Coronary artery (tissue), 2 donors: ENCODE results near the gene NDUFAF8.
"Not testable (repeated sequence)": the region's sequence is repeated elsewhere in the genome, so short reads cannot be mapped to it uniquely, and the experiment has no call there.

Source experiments
- DNase-seq: peaks from one replicate; pipeline ENCODE4 v3.0.0-alpha.2; 2017; ENCODE audit warnings: low spot score
- H3K27ac ChIP-seq, 2 donors: fragments of 200-600 bp; sonication (generic); one replicate each; pipeline ENCODE4 v1.5.1; 2016 to 2019
- H3K4me3 ChIP-seq: fragments of 200-600 bp; sonication (generic); 2 replicates; pipeline ENCODE4 v1.5.1; 2016; ENCODE audit warnings: mild to moderate bottlenecking, moderate library complexity
- TF ChIP-seq, protein P1 (sequence below): fragments of 200-600 bp; sonication (generic); IDR thresholded peaks from one replicate; pipeline ENCODE4 v1.5.1; 2019; ENCODE audit warnings: antibody characterized with exemption

Gene NDUFAF8

DNA sequence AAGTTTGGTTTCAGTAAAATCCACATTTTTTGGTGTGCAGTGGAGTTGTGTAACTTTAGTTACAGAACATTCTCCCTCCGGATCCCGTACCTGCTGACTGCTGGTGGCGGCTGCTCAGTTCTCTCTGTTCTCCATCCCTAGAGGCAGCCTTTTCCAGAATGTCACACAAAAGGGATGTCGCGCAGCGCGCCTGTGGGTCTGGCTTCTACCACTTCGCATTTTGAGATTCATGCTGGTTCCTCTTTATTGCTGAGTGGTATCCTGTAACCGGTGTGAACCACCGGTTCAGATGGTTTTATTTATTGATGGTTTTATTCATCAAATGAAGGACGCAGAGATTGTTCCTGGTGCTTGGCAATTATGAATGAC is 15.4 kb upstream of the NDUFAF8 start:
- TF ChIP-seq, protein P1, sequence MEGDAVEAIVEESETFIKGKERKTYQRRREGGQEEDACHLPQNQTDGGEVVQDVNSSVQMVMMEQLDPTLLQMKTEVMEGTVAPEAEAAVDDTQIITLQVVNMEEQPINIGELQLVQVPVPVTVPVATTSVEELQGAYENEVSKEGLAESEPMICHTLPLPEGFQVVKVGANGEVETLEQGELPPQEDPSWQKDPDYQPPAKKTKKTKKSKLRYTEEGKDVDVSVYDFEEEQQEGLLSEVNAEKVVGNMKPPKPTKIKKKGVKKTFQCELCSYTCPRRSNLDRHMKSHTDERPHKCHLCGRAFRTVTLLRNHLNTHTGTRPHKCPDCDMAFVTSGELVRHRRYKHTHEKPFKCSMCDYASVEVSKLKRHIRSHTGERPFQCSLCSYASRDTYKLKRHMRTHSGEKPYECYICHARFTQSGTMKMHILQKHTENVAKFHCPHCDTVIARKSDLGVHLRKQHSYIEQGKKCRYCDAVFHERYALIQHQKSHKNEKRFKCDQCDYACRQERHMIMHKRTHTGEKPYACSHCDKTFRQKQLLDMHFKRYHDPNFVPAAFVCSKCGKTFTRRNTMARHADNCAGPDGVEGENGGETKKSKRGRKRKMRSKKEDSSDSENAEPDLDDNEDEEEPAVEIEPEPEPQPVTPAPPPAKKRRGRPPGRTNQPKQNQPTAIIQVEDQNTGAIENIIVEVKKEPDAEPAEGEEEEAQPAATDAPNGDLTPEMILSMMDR = no peak
- Histone ChIP-seq H3K27ac (peak overlapping the region; percentile 38 to 69), H3K4me3 (peak overlapping the region; percentile 93)
- DNase-seq = no peak

DNA sequence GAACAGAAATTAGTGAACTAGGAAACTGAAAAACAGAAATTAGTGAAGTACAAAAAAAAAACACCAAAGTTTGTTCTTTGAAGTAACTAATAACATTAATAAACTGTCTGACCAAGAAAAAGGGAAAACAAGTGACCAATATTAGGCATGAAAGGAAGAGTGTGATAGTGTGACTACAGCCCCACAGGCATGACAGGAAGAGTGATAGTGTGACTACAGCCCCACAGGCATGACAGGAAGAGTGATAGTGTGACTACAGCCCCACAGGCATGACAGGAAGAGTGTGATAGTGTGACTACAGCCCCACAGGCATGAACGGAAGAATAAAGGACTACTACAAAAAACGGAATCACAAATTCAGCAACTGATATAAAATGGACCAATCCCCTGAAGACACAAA is 11.5 kb upstream of the NDUFAF8 start:
- not testable (repeated sequence) for DNase-seq, H3K4me3 ChIP-seq, H3K27ac ChIP-seq

DNA sequence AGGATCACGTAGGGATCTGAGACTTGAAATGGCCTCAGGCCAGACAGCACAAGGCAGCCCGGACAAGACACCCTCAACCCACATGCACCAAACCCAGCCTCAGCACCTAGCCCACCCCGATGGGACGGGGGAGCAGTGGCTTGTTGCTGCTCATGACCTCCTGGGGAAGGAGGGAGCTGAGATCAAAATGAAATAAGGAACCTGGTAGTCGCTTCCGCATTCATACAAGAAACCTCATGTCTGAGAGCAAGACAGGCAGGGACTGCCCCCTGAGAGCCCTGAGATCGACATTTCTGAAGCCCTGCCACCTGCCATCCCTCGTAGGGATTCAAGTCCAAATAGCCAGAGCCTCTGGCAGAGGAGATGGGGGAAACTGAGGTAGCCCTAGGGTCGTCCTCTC is 10.7 kb upstream of the NDUFAF8 start:
- DNase-seq = no peak
- no peak overlapping the region for H3K27ac ChIP-seq
- TF ChIP-seq, protein P1 = no peak
- H3K4me3 ChIP-seq = no peak overlapping the region

DNA sequence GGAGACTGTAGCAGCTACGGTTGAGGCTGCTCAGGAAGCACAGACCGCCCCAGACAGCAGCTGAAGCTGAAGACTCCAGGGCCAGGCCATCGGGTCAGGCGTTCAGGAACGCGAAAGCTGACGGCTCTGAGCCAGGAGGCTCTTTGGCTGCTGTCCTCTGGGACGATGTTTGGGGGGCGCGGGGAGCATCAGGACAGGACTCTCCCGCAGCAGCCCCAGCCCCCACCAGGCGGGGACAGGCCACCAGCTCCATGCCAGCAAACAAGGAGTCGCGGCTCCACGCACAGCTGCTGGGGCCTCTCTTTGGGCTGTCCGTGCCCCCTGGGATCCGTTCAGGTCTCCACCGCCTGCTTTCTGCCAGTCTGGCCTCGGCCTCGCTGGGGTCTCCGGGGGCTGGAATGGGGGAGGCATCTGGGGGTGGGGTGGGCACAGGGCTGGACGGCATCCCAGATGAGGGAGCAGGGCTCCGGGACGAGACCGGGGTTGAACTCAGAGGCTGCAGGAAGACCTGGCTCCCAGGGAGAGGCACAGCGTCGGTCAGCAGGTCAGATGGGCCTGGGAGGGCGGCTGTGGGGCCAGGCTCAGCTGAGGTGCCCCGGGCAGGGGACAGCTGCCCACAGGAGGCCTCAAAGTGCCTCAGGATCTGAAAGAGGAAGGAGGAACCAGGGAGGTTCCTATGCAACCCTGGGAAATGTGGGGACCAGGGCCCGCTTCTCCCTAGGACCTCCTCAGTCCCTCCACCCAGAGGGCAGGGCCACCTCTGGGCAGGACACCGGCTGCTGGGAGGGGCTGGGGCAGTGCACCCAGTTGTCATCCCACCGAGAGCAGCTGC is 10.1 kb upstream of the NDUFAF8 start:
- no peak for DNase-seq
- Histone ChIP-seq H3K27ac (no peak overlapping the region), H3K4me3 (no peak overlapping the region)

DNA sequence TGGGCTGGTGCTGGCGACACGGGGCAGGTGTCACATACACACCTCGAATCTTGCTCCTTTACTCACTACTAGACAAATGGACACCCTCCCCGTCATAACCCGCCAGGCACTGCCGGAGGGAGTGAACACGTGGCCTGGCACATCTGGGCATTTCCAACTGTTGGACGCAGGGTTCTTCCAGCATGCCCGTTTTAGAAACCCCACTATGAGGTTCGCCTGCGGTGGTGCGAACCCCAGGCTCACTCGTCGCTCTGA is 9.5 kb upstream of the NDUFAF8 start:
- H3K27ac ChIP-seq = no peak overlapping the region
- DNase-seq = no peak
- H3K4me3 ChIP-seq = no peak overlapping the region
- TF ChIP-seq, protein P1 = no peak

More for the DNA sequence above, 10.1 kb upstream of the NDUFAF8 start:
- TF ChIP-seq, protein P1 = no peak

DNA sequence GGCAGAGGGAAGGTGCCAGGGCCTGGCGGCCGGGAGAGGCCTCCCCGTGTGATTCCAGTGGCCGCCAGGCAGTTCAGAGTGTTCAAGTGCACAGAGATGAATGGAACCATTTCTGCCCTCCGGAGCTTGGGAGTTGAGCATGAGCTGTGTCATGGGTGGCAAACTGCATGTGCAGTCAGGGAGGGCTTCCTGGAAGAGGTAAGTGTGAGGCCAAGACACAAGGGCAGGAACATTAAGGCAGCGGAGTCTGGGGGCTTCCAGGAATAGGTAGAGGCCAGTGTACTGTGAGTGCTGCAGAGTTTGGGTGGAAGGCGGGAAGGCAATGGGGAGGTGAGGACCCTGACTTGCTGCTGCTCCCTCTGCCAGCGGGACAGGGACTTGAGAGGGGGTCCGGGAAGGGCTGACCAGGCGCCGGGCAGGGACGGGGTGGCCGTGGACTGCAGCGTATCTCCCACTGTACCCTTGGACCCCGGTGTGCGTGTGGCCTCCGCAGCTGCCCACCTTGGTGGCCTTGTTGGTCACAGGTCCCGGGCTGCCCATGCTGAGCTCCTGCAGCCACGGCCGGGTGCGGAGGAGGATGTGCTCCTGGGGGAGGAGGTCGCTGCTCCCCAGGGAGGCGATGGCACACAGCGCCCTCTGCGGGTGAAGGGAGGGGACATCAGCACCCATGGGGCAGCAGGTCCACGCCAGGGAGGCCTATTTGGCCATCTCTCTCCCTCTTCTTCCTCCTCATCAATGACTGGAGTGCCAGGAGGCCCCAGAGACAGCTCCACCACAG is 8.9 kb upstream of the NDUFAF8 start:
- no peak for DNase-seq
- TF ChIP-seq, protein P1 = no peak
- H3K4me3 ChIP-seq = no peak overlapping the region
- H3K27ac ChIP-seq = no peak overlapping the region

DNA sequence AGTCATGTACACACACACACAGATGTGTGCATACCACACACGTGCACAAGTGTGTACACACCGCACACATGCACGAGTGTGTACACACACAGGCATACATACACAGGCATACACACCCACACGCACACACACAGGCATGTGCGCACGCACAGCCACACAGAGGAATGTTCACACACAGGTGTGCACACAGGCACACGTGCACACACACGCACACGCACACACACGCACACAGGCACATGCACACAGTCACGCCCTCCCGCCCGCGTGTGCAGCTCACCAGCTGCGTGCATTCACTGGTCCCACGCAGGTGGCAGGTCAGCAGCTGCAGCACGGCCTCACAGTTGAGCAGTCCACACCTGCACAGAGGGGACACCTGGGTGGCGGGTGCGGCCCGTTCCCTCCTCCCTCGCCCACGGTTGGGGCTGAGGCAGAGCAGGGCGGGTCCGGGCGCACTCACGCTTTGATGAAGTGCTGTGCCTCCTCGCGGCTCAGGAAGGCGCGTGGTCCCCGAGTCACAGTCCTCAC is 7.9 kb upstream of the NDUFAF8 start:
- TF ChIP-seq, protein P1 = no peak
- Histone ChIP-seq H3K4me3 (no peak overlapping the region), H3K27ac (no peak overlapping the region)
- DNase-seq = no peak
